ENCODE measurements around the gene GGT7. TPM values are rescaled to one million over a fixed set of nuclear protein-coding genes. Genes with fewer than 3 reads are reported as not detected.

GGT7 gene
- total and polyA plus RNA-seq, 9 of the 15 experiments (the other 6 are each of a cell fraction or from before 2014, with no cell fraction given) = 0.04 to 18.3 (median 5.9) TPM

DNA sequence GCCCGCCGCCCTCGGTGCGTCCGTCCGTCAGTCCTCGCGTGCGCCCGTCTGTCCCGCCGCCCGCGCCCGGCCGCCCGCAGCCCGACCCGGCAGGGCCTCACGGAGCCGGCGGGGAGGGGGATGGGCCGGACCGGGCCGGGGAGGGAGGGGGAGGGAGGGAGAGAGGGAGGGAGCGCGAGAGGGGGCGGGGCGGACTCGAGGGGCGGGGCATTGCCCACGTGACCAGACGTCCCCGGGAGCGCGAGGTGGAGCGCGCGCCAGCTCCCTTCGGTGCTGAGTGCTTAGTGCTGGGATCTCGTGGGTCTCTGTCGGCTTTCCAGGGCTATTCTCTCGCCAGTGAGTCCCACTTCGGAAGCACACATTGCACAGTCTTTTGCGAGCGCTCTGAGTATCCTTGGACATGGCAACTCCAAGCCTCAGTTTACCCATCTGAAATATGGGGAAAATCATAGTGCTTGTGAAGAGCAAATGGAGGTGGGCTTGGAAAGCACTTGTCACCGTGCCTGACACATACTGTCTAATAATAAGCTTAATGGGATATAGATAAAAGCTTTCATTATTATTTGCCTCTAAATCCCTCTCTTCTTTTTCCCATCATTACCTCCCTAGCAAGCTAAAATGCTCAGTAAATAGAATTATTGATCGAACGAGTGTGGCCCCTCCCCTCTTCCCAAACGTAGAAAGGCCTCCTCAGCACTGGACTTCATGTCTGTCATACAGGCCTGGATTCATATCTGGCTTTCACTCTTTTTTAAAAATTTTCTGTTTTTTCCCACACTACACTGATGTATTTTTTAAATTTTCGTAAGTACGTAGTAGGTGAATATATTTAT is 46.9 kb downstream of the GGT7 start, which contains the start of gene NCOA6:
NCOA6 (minus strand) TSS at position 122 of the 833 bp plus-strand sequence. CDS start 43,296 bp downstream, outside the sequence.
- H3K27me3 ChIP-seq (ENCODE audit: control insufficient read depth in 2 of 2, insufficient read depth in 2 of 2, low read length in 2 of 2) = no peaks in the 10 kb centered on the region
- WGBS (ENCODE audit: insufficient coverage, low coverage, missing lambda C conversion rate) = 11% methylated on average over 17 of the region's 52 CpGs
- no peak for TF ChIP-seq GATAD2B (IDR thresholded peaks at IDR 0.05; ENCODE audit: borderline replicate concordance)
- TF ChIP-seq, protein P1, sequence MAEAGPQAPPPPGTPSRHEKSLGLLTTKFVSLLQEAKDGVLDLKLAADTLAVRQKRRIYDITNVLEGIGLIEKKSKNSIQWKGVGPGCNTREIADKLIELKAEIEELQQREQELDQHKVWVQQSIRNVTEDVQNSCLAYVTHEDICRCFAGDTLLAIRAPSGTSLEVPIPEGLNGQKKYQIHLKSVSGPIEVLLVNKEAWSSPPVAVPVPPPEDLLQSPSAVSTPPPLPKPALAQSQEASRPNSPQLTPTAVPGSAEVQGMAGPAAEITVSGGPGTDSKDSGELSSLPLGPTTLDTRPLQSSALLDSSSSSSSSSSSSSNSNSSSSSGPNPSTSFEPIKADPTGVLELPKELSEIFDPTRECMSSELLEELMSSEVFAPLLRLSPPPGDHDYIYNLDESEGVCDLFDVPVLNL (CRISPR knock-in tag; IDR thresholded peaks at IDR 0.05; ENCODE audit: low read depth) = no peak
- peak; percentile 75 for TF ChIP-seq POLR2AphosphoS5 (IDR thresholded peaks at IDR 0.05; ENCODE audit: control insufficient read depth, insufficient read depth, low read depth, low read length)
- peak; percentile 65 for TF ChIP-seq POLR2H (tag; IDR thresholded peaks at IDR 0.05; ENCODE audit: low read depth)
- no peak for TF ChIP-seq FOXM1 (IDR thresholded peaks at IDR 0.05; ENCODE audit: low read depth)
- no peak for TF ChIP-seq FOXM1 (CRISPR knock-in tag; IDR thresholded peaks at IDR 0.05; ENCODE audit: low read depth)
- no peak for TF ChIP-seq ARID1B (IDR thresholded peaks at IDR 0.05)
- no peak for TF ChIP-seq SMAD1 (IDR thresholded peaks at IDR 0.05; ENCODE audit: low read depth, low read length, partially characterized antibody)
- peak; percentile 71 for TF ChIP-seq EP400 (IDR thresholded peaks at IDR 0.05)
- no peak for TF ChIP-seq PRPF4 (IDR thresholded peaks at IDR 0.05; ENCODE audit: insufficient read depth, low read depth, low read length, poor library complexity, severe bottlenecking)

More for the DNA sequence above, 46.9 kb downstream of the GGT7 start, which contains the start of gene NCOA6:
- H3K36me3 ChIP-seq (ENCODE audit: control insufficient read depth, insufficient read depth, low read length) = 0 out of 3 replicates have a peak, but pooled peaks cover 7% of the 10 kb centered on the region
- CTCF ChIA-PET (ENCODE audit: low intra/inter-chr PET ratio) = interaction anchor here (0.7 kb wide), 1 partner anchor 50 kb away, joined by 3 read pairs; no protein-coding TSS in a partner anchor
- H3K79me2 ChIP-seq (ENCODE audit: control insufficient read depth, insufficient read depth, low read length) = peaks cover 44% of the 10 kb centered on the region
- H3K27ac ChIP-seq (ENCODE audit: extremely low read depth, low read depth, low read length) = peak within 1 kb of the TSS; percentile 91
- H3K9me3 ChIP-seq (replicated peaks; ENCODE audit: control insufficient read depth, insufficient read depth, low read depth, low read length) = no peaks in the 10 kb centered on the region
- H2AFZ ChIP-seq (ENCODE audit: low read depth, low read length) = peak within 1 kb of the TSS; percentile 98
- H3K4me1 ChIP-seq (replicated peaks in 1 of 2; ENCODE audit: control insufficient read depth in 2 of 2, insufficient read depth in 2 of 2, low read length in 2 of 2) = peaks cover 20% of the 10 kb centered on the region in 2 experiments; a peak in 4 of 5 replicates
- peaks cover 11% of the 10 kb centered on the region; the same call in 1 of the 2 replicates for H4K20me1 ChIP-seq (replicated peaks; ENCODE audit: control insufficient read depth, insufficient read depth, low read length)
- peak; percentile 67 for ATAC-seq
- H3K9me1 ChIP-seq (ENCODE audit: control insufficient read depth, insufficient read depth, low read length) = no peaks in the 10 kb centered on the region
- H3K4me2 ChIP-seq (ENCODE audit: insufficient read depth, low read length) = peak within 1 kb of the TSS; percentile 94
- in situ Hi-C loops (cut with MboI) (no loop called here), intact Hi-C loops (cut with micrococcal nuclease) (no loop called here)
- peak; percentile 89 to 96 (median 93) for DNase-seq (ENCODE audit: extremely low read depth in 1 of 4, low spot score in 3 of 4)
- H3K9ac ChIP-seq (ENCODE audit: insufficient read depth in 1 of 2, low read depth in 2 of 2, low read length in 2 of 2) = peak within 1 kb of the TSS; percentile 81 to 98
- POLR2A ChIA-PET = interaction anchor here (0.5 to 2.1 kb wide), 9 partner anchors 10 to 735 kb away, joined by 3 to 8 read pairs (median 4); partner anchors contain the start of gene ACSS2
- peak within 1 kb of the TSS; percentile 83 for H3K4me3 ChIP-seq
- BruUV-seq (replicated peaks) = TSS peak; percentile 98
- peak; percentile 35 for FAIRE-seq
